A549 (cell line): ENCODE data around the gene SPRYD4. TPM values are rescaled to one million over a fixed set of nuclear protein-coding genes. Genes with fewer than 3 reads are reported as not detected.

Experiments used
- ATAC-seq, 2 experiments: fragments of 200-7000 bp in 1 of 2; fragments of >200 bp in 1 of 2; cut with Nextera tagmentation in 1 of 2; cut with Tn5 transposase in 1 of 2; 3 replicates each; pipeline versions ENCODE4 v1.8.0 to v1.9.1; 2018 to 2020; ENCODE audit warnings: mild to moderate bottlenecking in 1 of 2, moderate library complexity in 1 of 2
- CTCF ChIA-PET: fragments of 300-600 bp; sonication (Branson Sonifier 250); formaldehyde crosslinking; extraction: SDS; loops from one replicate; lab custom pipeline; 2021; ENCODE audit warnings: antibody characterized with exemption, inconsistent platforms; lab: Yijun Ruan, JAX
- POLR2A ChIA-PET: fragments of 350-600 bp; formaldehyde crosslinking; extraction: SDS; loops from one replicate; lab custom pipeline; 2021; ENCODE audit warnings: antibody characterized with exemption, inconsistent platforms; lab: Yijun Ruan, JAX
- DNase-seq, 2 experiments: peaks; one replicate each; pipeline versions ENCODE4 v3.0.0 to v3.0.0-alpha.2; 2011 to 2016; ENCODE audit warnings: low read depth in 1 of 2, low spot score in 1 of 2
- FAIRE-seq: peaks from 2 replicates; lab custom pipeline; 2011; peaks lifted over from hg19 to GRCh38; lab: Jason Lieb, UNC
- H3K27ac ChIP-seq, 2 experiments: fragments of >200 bp; sonication (Bioruptor Twin); formaldehyde crosslinking; 3 replicates each; pipeline ENCODE4 v1.5.1; 2016 to 2017
- H3K4me1 ChIP-seq: fragments of >200 bp; sonication (Bioruptor Twin); formaldehyde crosslinking; 3 replicates; pipeline ENCODE4 v1.6.1; 2016
- H3K4me2 ChIP-seq: fragments of >200 bp; sonication (Bioruptor Twin); formaldehyde crosslinking; 3 replicates; pipeline ENCODE4 v1.6.1; 2016
- H3K4me3 ChIP-seq: fragments of >200 bp; sonication (Bioruptor Twin); formaldehyde crosslinking; 3 replicates; pipeline ENCODE4 v1.5.1; 2016
- H3K9me3 ChIP-seq: fragments of >200 bp; sonication (Bioruptor Twin); formaldehyde crosslinking; 3 replicates; pipeline ENCODE4 v1.6.1; 2016
- BHLHE40 ChIP-seq: IDR thresholded peaks from 2 replicates; pipeline ENCODE4 v1.6.1; 2012; ENCODE audit warnings: low read depth, low read length, inconsistent platforms
- CHD4 ChIP-seq: fragments of 200-600 bp; sonication (generic); IDR thresholded peaks from 2 replicates; pipeline ENCODE4 v1.6.1; 2016; ENCODE audit warnings: antibody characterized with exemption, mild to moderate bottlenecking, borderline replicate concordance
- EHMT2 ChIP-seq: fragments of 200-600 bp; sonication (generic); IDR thresholded peaks from 2 replicates; pipeline ENCODE4 v1.6.1; 2016; ENCODE audit warnings: antibody characterized with exemption, low read depth, mild to moderate bottlenecking, moderate library complexity
- FOXS1 ChIP-seq: fragments of 250-450 bp; sonication (Bioruptor Pico); IDR thresholded peaks from 2 replicates; pipeline ENCODE4 v1.5.0; 2020; ENCODE audit warnings: mild to moderate bottlenecking, moderate library complexity
- GATA3 ChIP-seq: IDR thresholded peaks from 2 replicates; pipeline ENCODE4 v1.6.1; 2012; ENCODE audit warnings: borderline replicate concordance
- HMGXB4 ChIP-seq: fragments of 250-450 bp; sonication (Bioruptor Pico); IDR thresholded peaks from 2 replicates; pipeline ENCODE4 v1.5.0; 2021; ENCODE audit warnings: mild to moderate bottlenecking, moderate library complexity, borderline replicate concordance
- HOXB13 ChIP-seq: fragments of 250-450 bp; sonication (Bioruptor Pico); IDR thresholded peaks from 2 replicates; pipeline ENCODE4 v1.5.0; 2020; ENCODE audit warnings: low read depth, mild to moderate bottlenecking, moderate library complexity
- JUNB ChIP-seq: fragments of >200 bp; sonication (Bioruptor Twin); formaldehyde crosslinking; IDR thresholded peaks from 2 replicates; pipeline ENCODE4 v1.6.1; 2016
- MAZ ChIP-seq: fragments of 150-350 bp; IDR thresholded peaks from 2 replicates; pipeline ENCODE4 v1.6.1; 2014; ENCODE audit warnings: antibody characterized with exemption, low read depth, low read length, borderline replicate concordance
- MYC ChIP-seq: IDR thresholded peaks from 2 replicates; pipeline ENCODE4 v1.6.1; 2012; ENCODE audit warnings: mild to moderate bottlenecking, inconsistent platforms, low read length, improper control_type of control experiment, borderline replicate concordance
- NR3C1 ChIP-seq: fragments of >200 bp; sonication (Bioruptor Twin); formaldehyde crosslinking; IDR thresholded peaks from 3 replicates; pipeline ENCODE4 v1.6.1; 2017
- PHF8 ChIP-seq: fragments of 200-600 bp; sonication (generic); IDR thresholded peaks from 2 replicates; pipeline ENCODE4 v1.6.1; 2016; ENCODE audit warnings: low read depth, mild to moderate bottlenecking, antibody characterized with exemption, moderate library complexity, borderline replicate concordance
- RCOR1 ChIP-seq: fragments of 150-350 bp; IDR thresholded peaks from 2 replicates; pipeline ENCODE4 v1.6.1; 2014; ENCODE audit warnings: antibody characterized with exemption, low read length, low read depth
- REST ChIP-seq: fragments of 200-600 bp; sonication (generic); IDR thresholded peaks from 2 replicates; pipeline ENCODE4 v1.6.1; 2016; ENCODE audit warnings: antibody characterized with exemption, mild to moderate bottlenecking, moderate library complexity
- RFX5 ChIP-seq: fragments of 450-650 bp; IDR thresholded peaks from 2 replicates; pipeline ENCODE4 v1.7.1; 2014; ENCODE audit warnings: antibody characterized with exemption, mild to moderate bottlenecking, moderate library complexity
- SREBF2 ChIP-seq: fragments of 450-650 bp; IDR thresholded peaks from 2 replicates; pipeline ENCODE4 v1.6.1; 2014; ENCODE audit warnings: mild to moderate bottlenecking, moderate library complexity
- USF2 ChIP-seq: fragments of 450-650 bp; IDR thresholded peaks from 2 replicates; pipeline ENCODE4 v1.6.1; 2014; ENCODE audit warnings: antibody characterized with exemption
- WGBS: methylation state at CpG from one replicate; pipeline ENCODE4 v1.1.6; 2017; ENCODE audit errors: missing lambda C conversion rate; 5-methylcytosine and 5-hydroxymethylcytosine counted together
- polyA plus RNA-seq, 4 experiments: library from polyadenylated mRNA; depleted of rRNA in 3 of 4; stranded (reverse); fragments of >200 nt; fragmentation: RNase III in 1 of 4; extraction: RNeasy Plus Mini Kit Qiagen cat#74134 plus additional on column Dnase treatment in 1 of 4; gene quantifications; 2 replicates in 3 of 4; 3 replicates in 1 of 4; pipeline ENCODE4 v1.2.3, GENCODE V29; 2011 to 2017

The SPRYD4 gene
- polyA plus RNA-seq, 2 of the 4 experiments (the other 2 are of a cell fraction), result 2.2 to 3.5 TPM

- Histone ChIP-seq H3K4me1 (peaks cover 6% of the 10 kb centered on the region; the same call in 1 of the 3 replicates), H3K4me2 (no peak overlapping the region), H3K4me3 (no peak overlapping the region), H3K27ac (no peak overlapping the region), H3K9me3 (no peaks in the 10 kb centered on the region)
- DNase-seq (no peak), FAIRE-seq (no peak), ATAC-seq (no peak)
- WGBS, result 88% methylated on average over 6 of the region's 6 CpGs
- TF ChIP-seq REST (no peak), PHF8 (no peak), USF2 (no peak), CHD4 (no peak), FOXS1 (CRISPR knock-in tag) (no peak), JUNB (no peak), GATA3 (no peak), BHLHE40 (no peak), HOXB13 (CRISPR knock-in tag) (no peak), NR3C1 (no peak), RFX5 (no peak), SREBF2 (no peak), MYC (no peak), MAZ (no peak), HMGXB4 (CRISPR knock-in tag) (no peak), RCOR1 (no peak)
- TF ChIP-seq, all 56 proteins: peak for 0
- ChIA-PET CTCF (interaction anchor here (1.2 kb wide), 1 partner anchor 8 kb away, joined by 3 read pairs; no protein-coding TSS in a partner anchor), POLR2A (interaction anchor here (0.7 kb wide), 1 partner anchor 26 kb away, joined by 5 read pairs; no protein-coding TSS in a partner anchor)
These were observed 7.8 kb downstream of the SPRYD4 start for GRCh38 chr12:56476143-56476542.

- ATAC-seq, result no peak; a peak in 1 of 6 replicates
- no peak for TF ChIP-seq EHMT2
- no peak for DNase-seq
- H3K4me1 ChIP-seq, result peaks cover 6% of the 10 kb centered on the region; the same call in 1 of the 3 replicates
- H3K4me3 ChIP-seq, result no peak overlapping the region
- no peak for FAIRE-seq
- ChIA-PET CTCF (interaction anchor here (0.9 to 1.0 kb wide), 2 partner anchors 13 to 37 kb away, joined by 3 read pairs; no protein-coding TSS in a partner anchor), POLR2A (interaction anchor here (0.5 to 1.4 kb wide), 3 partner anchors 182 to 470 kb away, joined by 3 to 5 read pairs (median 3); partner anchors contain the start of gene COQ10A)
- H3K9me3 ChIP-seq, result no peaks in the 10 kb centered on the region
- no peak overlapping the region for H3K27ac ChIP-seq
- WGBS, result 100% methylated on average over 1 of the region's 1 CpG
- no peak overlapping the region for H3K4me2 ChIP-seq
These were observed 8.6 kb downstream of the SPRYD4 start for GRCh38 chr12:56476972-56477432.
